ENCODE measurements around the gene GANAB. TPM values are rescaled to one million over a fixed set of nuclear protein-coding genes. Genes with fewer than 3 reads are reported as not detected.
"Not testable (repeated sequence)": the region's sequence is repeated elsewhere in the genome, so short reads cannot be mapped to it uniquely, and the experiment has no call there.

The GANAB gene
- total RNA-seq, 4 donors from 2014 or later, result 158 to 297 (median 201) TPM

DNA sequence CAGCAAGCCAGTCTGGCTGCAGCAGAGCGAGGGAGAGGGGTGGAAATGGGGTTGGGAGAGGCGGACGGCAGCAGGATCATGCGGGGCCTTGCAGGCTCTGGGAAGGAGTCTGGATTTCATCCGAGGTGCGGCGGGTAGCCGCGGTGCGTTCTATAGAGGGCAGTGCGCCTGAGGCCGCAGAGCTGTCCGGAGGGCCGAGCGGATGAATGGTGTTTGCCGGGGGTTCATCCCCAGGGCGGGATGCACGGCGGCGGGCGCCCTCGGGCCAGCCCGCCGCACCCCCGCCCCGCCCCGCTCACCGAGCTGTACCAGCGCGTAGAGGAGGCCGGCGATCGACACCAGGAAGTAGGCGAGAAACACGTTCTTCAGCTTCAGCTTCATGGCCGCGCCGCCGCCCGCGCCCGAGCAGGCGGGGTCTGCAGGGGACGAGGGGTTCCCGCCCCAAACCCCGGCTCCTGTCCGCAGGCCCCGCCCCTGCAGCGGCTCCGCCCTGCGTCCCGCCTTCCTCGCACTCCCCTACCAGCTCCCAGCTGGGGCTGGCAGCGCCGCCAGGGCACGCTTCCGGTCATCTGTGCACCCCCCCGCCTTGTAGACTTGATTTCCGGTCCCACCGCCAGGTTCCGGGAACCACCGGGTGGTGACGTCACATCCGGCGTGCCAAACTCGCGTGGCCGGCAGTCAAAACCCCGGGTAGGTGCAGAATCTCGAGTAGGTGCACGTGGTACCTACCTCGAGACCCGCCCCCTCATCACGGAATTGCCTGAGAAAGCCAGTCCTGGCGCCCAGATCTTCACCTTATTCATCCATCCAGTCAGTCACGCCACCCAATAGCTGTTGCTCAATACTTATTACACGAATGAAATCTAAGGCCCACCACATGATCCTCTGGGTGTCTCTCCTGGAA, 24.6 kb downstream of the GANAB start, which contains the start of gene B3GAT3:
TSS of gene B3GAT3 (minus strand) at position 420 of the 904 bp plus-strand sequence. CDS start at position 381, 39 bp downstream.
- TF ChIP-seq, protein P1, sequence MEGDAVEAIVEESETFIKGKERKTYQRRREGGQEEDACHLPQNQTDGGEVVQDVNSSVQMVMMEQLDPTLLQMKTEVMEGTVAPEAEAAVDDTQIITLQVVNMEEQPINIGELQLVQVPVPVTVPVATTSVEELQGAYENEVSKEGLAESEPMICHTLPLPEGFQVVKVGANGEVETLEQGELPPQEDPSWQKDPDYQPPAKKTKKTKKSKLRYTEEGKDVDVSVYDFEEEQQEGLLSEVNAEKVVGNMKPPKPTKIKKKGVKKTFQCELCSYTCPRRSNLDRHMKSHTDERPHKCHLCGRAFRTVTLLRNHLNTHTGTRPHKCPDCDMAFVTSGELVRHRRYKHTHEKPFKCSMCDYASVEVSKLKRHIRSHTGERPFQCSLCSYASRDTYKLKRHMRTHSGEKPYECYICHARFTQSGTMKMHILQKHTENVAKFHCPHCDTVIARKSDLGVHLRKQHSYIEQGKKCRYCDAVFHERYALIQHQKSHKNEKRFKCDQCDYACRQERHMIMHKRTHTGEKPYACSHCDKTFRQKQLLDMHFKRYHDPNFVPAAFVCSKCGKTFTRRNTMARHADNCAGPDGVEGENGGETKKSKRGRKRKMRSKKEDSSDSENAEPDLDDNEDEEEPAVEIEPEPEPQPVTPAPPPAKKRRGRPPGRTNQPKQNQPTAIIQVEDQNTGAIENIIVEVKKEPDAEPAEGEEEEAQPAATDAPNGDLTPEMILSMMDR (IDR thresholded peaks at IDR 0.05), result peak in 1 of 6 experiments; percentile 21
- peak in 1 of 2 donors; percentile 86 for TF ChIP-seq POLR2A (IDR thresholded peaks at IDR 0.05)
- WGBS, 2 donors, result 1 to 2% methylated on average over 26 to 31 of the region's 77 CpGs
- peak within 1 kb of the TSS; percentile 49 to 77 (median 67) for H3K27ac ChIP-seq
- H3K36me3 ChIP-seq, result peaks cover 16 to 26% of the 10 kb centered on the region in 2 donors
- peak; percentile 99 to 100 for DNase-seq
- peak within 1 kb of the TSS; percentile 19 to 54 (median 28) for H3K4me3 ChIP-seq (replicated peaks in 1 of 3)
- peaks cover 4 to 14% of the 10 kb centered on the region in 2 donors for H3K4me1 ChIP-seq
- H3K27me3 ChIP-seq, result no peaks in the 10 kb centered on the region
- H3K9me3 ChIP-seq, result no peaks in the 10 kb centered on the region
- intact Hi-C loops (cut with DNase I), result no loop called here

- H3K27me3 ChIP-seq, result no peaks in the 10 kb centered on the region
- H3K27ac ChIP-seq, result peak overlapping the region; percentile 34 to 77 (median 67)
- TF ChIP-seq, protein P1 (IDR thresholded peaks at IDR 0.05), result no peak
- TF ChIP-seq POLR2A (IDR thresholded peaks at IDR 0.05), result no peak
- H3K4me1 ChIP-seq, result peaks cover 4 to 14% of the 10 kb centered on the region in 2 donors
- 33 to 37% methylated on average over 8 of the region's 8 CpGs for WGBS, 2 donors
- no peaks in the 10 kb centered on the region for H3K9me3 ChIP-seq
- no peak for DNase-seq
- H3K4me3 ChIP-seq (replicated peaks in 1 of 3), result peak overlapping the region; percentile 19 to 54 (median 28)
- intact Hi-C loops (cut with DNase I), result no loop called here
- H3K36me3 ChIP-seq, result peaks cover 9 to 20% of the 10 kb centered on the region in 2 donors
Measured at GRCh38 chr11:62621027-62621566, 25.3 kb downstream of the GANAB start.

GRCh38 chr11:62616957-62617356, 29.5 kb downstream of the GANAB start:
- WGBS, 2 donors, result 93 to 94% methylated on average over 8 of the region's 14 CpGs

GRCh38 chr11:62615521-62615920, 30.9 kb downstream of the GANAB start:
- Histone ChIP-seq H3K36me3 (peaks cover 0 to 8% of the 10 kb centered on the region in 2 donors), H3K4me1 (peaks cover 10 to 20% of the 10 kb centered on the region in 2 donors), H3K27ac (no peak overlapping the region), H3K9me3 (no peaks in the 10 kb centered on the region), H3K27me3 (no peaks in the 10 kb centered on the region), H3K4me3 (replicated peaks in 1 of 3) (no peak overlapping the region)
- 92% methylated on average over 7 of the region's 7 CpGs for WGBS, 2 donors
- intact Hi-C loops (cut with DNase I), result no loop called here
- TF ChIP-seq POLR2A (IDR thresholded peaks at IDR 0.05), result no peak
- TF ChIP-seq, protein P1 (IDR thresholded peaks at IDR 0.05), result no peak
- DNase-seq, result no peak

More at GRCh38 chr11:62616957-62617356, 29.5 kb downstream of the GANAB start:
- H3K36me3 ChIP-seq; intact Hi-C loops (cut with DNase I); H3K27me3 ChIP-seq; H3K4me3 ChIP-seq (replicated peaks in 1 of 3); H3K9me3 ChIP-seq; H3K27ac ChIP-seq; DNase-seq: not testable (repeated sequence)
- peaks cover 0 to 16% of the 10 kb centered on the region in 2 donors for H3K4me1 ChIP-seq

- no peaks in the 10 kb centered on the region for H3K9me3 ChIP-seq
- intact Hi-C loops (cut with DNase I), result no loop called here
- TF ChIP-seq POLR2A (IDR thresholded peaks at IDR 0.05), result no peak
- TF ChIP-seq, protein P1 (IDR thresholded peaks at IDR 0.05), result no peak
- no peak overlapping the region for H3K4me3 ChIP-seq (replicated peaks in 1 of 3)
- peaks cover 0 to 8% of the 10 kb centered on the region in 2 donors for H3K36me3 ChIP-seq
- H3K4me1 ChIP-seq, result peaks cover 10 to 21% of the 10 kb centered on the region in 2 donors
- DNase-seq, result no peak
- H3K27ac ChIP-seq, result no peak overlapping the region
- 78 to 85% methylated on average over 8 of the region's 8 CpGs for WGBS, 2 donors
- H3K27me3 ChIP-seq, result no peaks in the 10 kb centered on the region
Measured at GRCh38 chr11:62614275-62614674, 32.1 kb downstream of the GANAB start.

Data from thyroid gland (tissue), 4 donors.